Erythroblast (primary cell): ENCODE data around the gene TRABD2B.

Experiments used
- GATA1 ChIP-seq: IDR thresholded peaks from 2 replicates; pipeline ENCODE4 v1.6.1; 2011; ENCODE audit warnings: low read depth, mild to moderate bottlenecking, control low read depth, low read length, moderate library complexity
- POLR2A ChIP-seq: IDR thresholded peaks from 2 replicates; pipeline ENCODE4 v1.6.1; 2011; ENCODE audit warnings: mild to moderate bottlenecking, low read length

DNA sequence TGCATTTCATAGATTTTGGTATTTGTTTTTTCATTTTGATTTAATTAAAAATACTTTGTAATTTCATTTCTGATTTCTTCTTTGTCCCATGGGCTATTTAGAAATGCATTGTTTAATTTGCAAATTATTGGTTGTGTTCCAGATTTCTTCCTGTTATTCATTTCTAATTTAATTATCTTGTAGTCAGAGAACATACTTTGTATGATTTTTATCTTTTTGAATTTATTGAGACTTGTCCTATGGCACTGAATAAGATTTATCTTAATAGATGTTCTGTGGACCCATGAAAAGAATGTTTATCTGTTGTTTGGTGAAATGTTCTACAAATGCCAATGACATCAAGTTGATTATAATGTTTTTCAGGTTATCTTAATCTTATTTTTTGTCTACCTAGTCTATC is 16.1 kb upstream of the TRABD2B start:
- TF ChIP-seq POLR2A (no peak), GATA1 (no peak)
